PC-9 (cell line): ENCODE results near the gene DRD3. TPM values are rescaled to one million over a fixed set of nuclear protein-coding genes. Genes with fewer than 3 reads are reported as not detected.

Experiments used
- BruUV-seq: library from RNA; stranded (reverse); fragments of 400-500 nt; replicated peaks from 2 replicates; lab custom pipeline; 2021; lab: Mats Ljungman, UMichigan
- CTCF ChIA-PET: fragments of 300-600 bp; sonication (Branson Sonifier 250); formaldehyde crosslinking; loops from one replicate; lab custom pipeline; 2022; ENCODE audit warnings: antibody characterized with exemption; lab: Charles Lee
- POLR2A ChIA-PET: fragments of 300-600 bp; sonication (Branson Sonifier 250); formaldehyde crosslinking; loops from one replicate; lab custom pipeline; 2022; ENCODE audit warnings: antibody characterized with exemption; ENCODE audit not compliant: unreplicated experiment; lab: Charles Lee
- DNase-seq, 2 experiments: peaks; one replicate each; pipeline versions ENCODE4 v3.0.0 to v3.0.0-alpha.2; 2015 to 2022; ENCODE audit warnings: mixed read lengths in 1 of 2
- H2AFZ ChIP-seq: fragments of 200-600 bp; sonication (generic); 2 replicates; pipeline ENCODE4 v1.8.1; 2017; ENCODE audit warnings: antibody characterized with exemption
- H3F3A ChIP-seq: fragments of 200-600 bp; sonication (generic); 2 replicates; pipeline ENCODE4 v1.8.1; 2017; ENCODE audit warnings: antibody characterized with exemption, mild to moderate bottlenecking, low read depth; ENCODE audit not compliant: insufficient read depth
- H3K27ac ChIP-seq: fragments of 200-600 bp; sonication (generic); 2 replicates; pipeline ENCODE4 v1.6.1; 2016; ENCODE audit warnings: mixed run types
- H3K27me3 ChIP-seq: fragments of 200-600 bp; sonication (generic); 2 replicates; pipeline ENCODE4 v1.6.1; 2016; ENCODE audit warnings: low read depth, mixed run types; ENCODE audit not compliant: insufficient read depth
- H3K36me3 ChIP-seq: fragments of 200-600 bp; sonication (generic); 2 replicates; pipeline ENCODE4 v1.6.1; 2016; ENCODE audit warnings: low read depth, mixed run types
- H3K4me1 ChIP-seq: fragments of 200-600 bp; sonication (generic); replicated peaks from 2 replicates; pipeline ENCODE4 v1.6.1; 2016; ENCODE audit warnings: mixed run types; ENCODE audit not compliant: insufficient read depth
- H3K4me2 ChIP-seq: fragments of 200-600 bp; sonication (generic); 2 replicates; pipeline ENCODE4 v1.6.1; 2017; ENCODE audit warnings: mixed run types
- H3K4me3 ChIP-seq: fragments of 200-600 bp; sonication (generic); 2 replicates; pipeline ENCODE4 v1.6.1; 2016; ENCODE audit warnings: mixed run types
- H3K79me2 ChIP-seq: fragments of 200-600 bp; sonication (generic); 2 replicates; pipeline ENCODE4 v1.6.1; 2017; ENCODE audit warnings: low read depth, mixed run types
- H3K9me2 ChIP-seq: fragments of 200-600 bp; sonication (generic); 2 replicates; pipeline ENCODE4 v1.8.1; 2017; ENCODE audit warnings: mild to moderate bottlenecking; ENCODE audit not compliant: insufficient read depth
- H3K9me3 ChIP-seq: fragments of 200-600 bp; sonication (generic); 2 replicates; pipeline ENCODE4 v1.8.1; 2016; ENCODE audit warnings: low read depth; ENCODE audit not compliant: insufficient read depth
- H4K20me1 ChIP-seq: fragments of 200-600 bp; sonication (generic); 2 replicates; pipeline ENCODE4 v1.8.1; 2017; ENCODE audit not compliant: insufficient read depth
- CTCF ChIP-seq: fragments of 200-600 bp; sonication (generic); conservative IDR thresholded peaks from 2 replicates; pipeline ENCODE4 v1.6.1; 2017; ENCODE audit warnings: mixed run types, antibody characterized with exemption, mild to moderate bottlenecking, moderate library complexity
- EZH2 ChIP-seq: fragments of 200-600 bp; sonication (generic); IDR thresholded peaks from 2 replicates; pipeline ENCODE4 v1.8.0; 2017; ENCODE audit warnings: antibody characterized with exemption, low read depth
- intact Hi-C: fragments of 100-400 bp; cut with micrococcal nuclease; formaldehyde crosslinking; loops from one replicate; pipeline ENCODE4 v1.10.0; 2022; ENCODE audit not compliant: unreplicated experiment
- total RNA-seq: library from RNA; stranded (reverse); gene quantifications from 2 replicates; pipeline ENCODE4 v1.2.3, GENCODE V29; 2021

DRD3 gene
- total RNA-seq, 1 experiment from 2014 or later = not detected

GRCh38 chr3:114157321-114157720 lies 21.5 kb downstream of the DRD3 start:
- TF ChIP-seq CTCF (no peak), EZH2 (no peak)
- Histone ChIP-seq H3F3A (no peaks in the 10 kb centered on the region), H3K4me2 (no peak overlapping the region), H3K9me3 (no peaks in the 10 kb centered on the region), H3K4me1 (peaks cover 6% of the 10 kb centered on the region; the same call in 1 of the 2 replicates), H2AFZ (no peak overlapping the region), H3K36me3 (no peaks in the 10 kb centered on the region), H3K27ac (no peak overlapping the region), H3K4me3 (no peak overlapping the region), H3K79me2 (no peaks in the 10 kb centered on the region), H3K9me2 (no peaks in the 10 kb centered on the region), H4K20me1 (no peaks in the 10 kb centered on the region; the same call in 1 of the 2 replicates), H3K27me3 (peaks cover 12% of the 10 kb centered on the region)
- DNase-seq = no peak
- BruUV-seq = no TSS peak
- ChIA-PET CTCF (no interaction called here), POLR2A (no interaction called here)
- intact Hi-C loops = loop anchor here (10.0 kb wide), 2 partner anchors 323 to 1007 kb away; partner anchors contain the start of gene GRAMD1C

- no TSS peak for BruUV-seq
- TF ChIP-seq CTCF (peak; percentile 43; the same call in 1 of the 2 replicates), EZH2 (no peak)
Measured at GRCh38 chr3:114155370-114155821, 23.5 kb downstream of the DRD3 start.

GRCh38 chr3:114154321-114154821 lies 24.5 kb downstream of the DRD3 start:
- ChIA-PET POLR2A (no interaction called here), CTCF (interaction anchor here (0.5 kb wide), 1 partner anchor 60 kb away, joined by 8 read pairs; no protein-coding TSS in a partner anchor)
- intact Hi-C loops = loop anchor here (5.0 to 10.0 kb wide), 4 partner anchors 208 to 1010 kb away; partner anchors contain the start of gene GRAMD1C
- Histone ChIP-seq H3K4me1 (peaks cover 9% of the 10 kb centered on the region; the same call in 1 of the 2 replicates), H3K36me3 (no peaks in the 10 kb centered on the region), H4K20me1 (no peaks in the 10 kb centered on the region; the same call in 1 of the 2 replicates), H3K79me2 (no peaks in the 10 kb centered on the region), H3K4me2 (no peak overlapping the region), H3K27ac (no peak overlapping the region), H3K27me3 (peaks cover 8% of the 10 kb centered on the region), H3F3A (no peaks in the 10 kb centered on the region), H3K9me3 (no peaks in the 10 kb centered on the region), H3K9me2 (no peaks in the 10 kb centered on the region), H3K4me3 (no peak overlapping the region), H2AFZ (no peak overlapping the region)
- BruUV-seq = no TSS peak
- TF ChIP-seq EZH2 (no peak), CTCF (no peak)
- DNase-seq = no peak

More at GRCh38 chr3:114155370-114155821, 23.5 kb downstream of the DRD3 start:
- H4K20me1 ChIP-seq = no peaks in the 10 kb centered on the region; the same call in 1 of the 2 replicates
- H3K4me3 ChIP-seq = no peak overlapping the region
- no peak overlapping the region for H3K4me2 ChIP-seq
- H3K79me2 ChIP-seq = no peaks in the 10 kb centered on the region
- POLR2A ChIA-PET = no interaction called here
- DNase-seq = peak in 1 of 2 experiments; percentile 23
- no peaks in the 10 kb centered on the region for H3K9me2 ChIP-seq
- peaks cover 9% of the 10 kb centered on the region; the same call in 1 of the 2 replicates for H3K4me1 ChIP-seq
- intact Hi-C loops = loop anchor here (10.0 kb wide), 2 partner anchors 321 to 1009 kb away; partner anchors contain the start of gene GRAMD1C
- H3K36me3 ChIP-seq = no peaks in the 10 kb centered on the region
- no peak overlapping the region for H3K27ac ChIP-seq
- H3K27me3 ChIP-seq = peaks cover 12% of the 10 kb centered on the region
- no peaks in the 10 kb centered on the region for H3K9me3 ChIP-seq
- H2AFZ ChIP-seq = no peak overlapping the region
- CTCF ChIA-PET = interaction anchor here (0.5 kb wide), 1 partner anchor 1013 kb away, joined by 5 read pairs; no protein-coding TSS in a partner anchor
- no peaks in the 10 kb centered on the region for H3F3A ChIP-seq
